Mucosa of descending colon (tissue), 3 donors: ENCODE results near the gene INPP5A. TPM values are rescaled to one million over a fixed set of nuclear protein-coding genes. Genes with fewer than 3 reads are reported as not detected.
A peak's percentile ranks its signal among the peaks of the same experiment; 100 is the strongest.

Experiments
- ATAC-seq: fragments of 200-7000 bp; cut with Tn5 transposase; one replicate; pipeline ENCODE4 v1.9.1; 2020; ENCODE audit warnings: mild to moderate bottlenecking, moderate library complexity
- DNase-seq, 3 donors: peaks; one replicate each; pipeline ENCODE4 v3.0.0-alpha.2; 2020
- H3K36me3 ChIP-seq: fragments of 200-600 bp; one replicate; pipeline ENCODE4 v1.8.0; 2021; ENCODE audit warnings: low read depth, mild to moderate bottlenecking
- H3K4me1 ChIP-seq: fragments of 200-600 bp; one replicate; pipeline ENCODE4 v1.8.0; 2021; ENCODE audit warnings: low read depth, mild to moderate bottlenecking
- H3K4me3 ChIP-seq: fragments of 200-600 bp; one replicate; pipeline ENCODE4 v1.8.0; 2021; ENCODE audit warnings: mild to moderate bottlenecking
- H3K9me3 ChIP-seq: fragments of 200-600 bp; one replicate; pipeline ENCODE4 v1.8.0; 2021; ENCODE audit warnings: mild to moderate bottlenecking
- CTCF ChIP-seq: fragments of 200-600 bp; IDR thresholded peaks from one replicate; pipeline ENCODE4 v1.8.0; 2022; ENCODE audit warnings: antibody characterized with exemption, mild to moderate bottlenecking
- intact Hi-C, 2 donors: fragments of 100-400 bp; cut with DNase I in 1 of 2; cut with micrococcal nuclease in 1 of 2; formaldehyde crosslinking; loops; one replicate each; pipeline versions ENCODE4 v1.11.0 to v1.11.1; 2022; cut with DNase I, micrococcal nuclease
- total RNA-seq, 3 donors: library from RNA; stranded (reverse); fragmentation: NEBNext Ultra II Directional in 2 of 3; extraction: Animal tissue kit (Norgen Biotek cat#: 25700) in 2 of 3; gene quantifications; one replicate each; pipeline versions ENCODE4 v1.2.1 to v1.2.4, GENCODE V29; 2021 to 2023
- donor health status: DM: no; HTN: no; CAD: no; lungs with moderate emphysema.
- donor health status: DM: no; HTN: no; CAD: no.
- donor health status: DM: no; HTN: yes; CAD: no.

INPP5A gene
- total RNA-seq, 3 donors from 2014 or later, result 31.7 to 92.8 (median 32.0) TPM

GRCh38 chr10:132601567-132601966 lies 64.0 kb downstream of the INPP5A start:
- no peak for ATAC-seq

DNA sequence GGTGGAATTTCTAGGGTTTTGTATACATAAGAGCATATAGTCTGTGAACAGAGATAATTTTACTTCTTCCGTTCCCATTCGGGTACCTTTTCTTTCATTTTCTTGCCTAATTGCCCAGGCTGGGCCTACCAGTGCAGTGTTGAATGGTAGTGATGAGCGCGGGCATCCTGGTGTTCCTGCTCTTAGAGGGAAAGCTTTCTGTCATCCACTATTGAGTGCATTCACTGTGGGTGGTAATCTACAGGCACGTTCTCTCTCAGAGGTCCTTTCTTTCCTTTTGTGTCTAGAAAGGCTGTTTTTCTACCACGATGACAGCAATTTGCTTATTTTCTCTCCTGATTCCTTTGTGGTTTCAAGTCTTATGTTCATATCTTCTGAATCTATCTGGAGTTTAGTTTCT lies 65.0 kb downstream of the INPP5A start:
- no peaks in the 10 kb centered on the region for H3K36me3 ChIP-seq
- intact Hi-C loops, result no loop called here
- H3K4me3 ChIP-seq, result no peak overlapping the region
- no peak for ATAC-seq
- no peak for TF ChIP-seq CTCF
- DNase-seq, result no peak
- peaks cover 7% of the 10 kb centered on the region for H3K9me3 ChIP-seq
- peaks cover 5% of the 10 kb centered on the region for H3K4me1 ChIP-seq

More at GRCh38 chr10:132601567-132601966, 64.0 kb downstream of the INPP5A start:
- H3K4me3 ChIP-seq, result no peak overlapping the region
- peaks cover 7% of the 10 kb centered on the region for H3K9me3 ChIP-seq
- H3K36me3 ChIP-seq, result no peaks in the 10 kb centered on the region
- peaks cover 5% of the 10 kb centered on the region for H3K4me1 ChIP-seq
- TF ChIP-seq CTCF, result no peak
- intact Hi-C loops, result no loop called here
- no peak for DNase-seq

DNA sequence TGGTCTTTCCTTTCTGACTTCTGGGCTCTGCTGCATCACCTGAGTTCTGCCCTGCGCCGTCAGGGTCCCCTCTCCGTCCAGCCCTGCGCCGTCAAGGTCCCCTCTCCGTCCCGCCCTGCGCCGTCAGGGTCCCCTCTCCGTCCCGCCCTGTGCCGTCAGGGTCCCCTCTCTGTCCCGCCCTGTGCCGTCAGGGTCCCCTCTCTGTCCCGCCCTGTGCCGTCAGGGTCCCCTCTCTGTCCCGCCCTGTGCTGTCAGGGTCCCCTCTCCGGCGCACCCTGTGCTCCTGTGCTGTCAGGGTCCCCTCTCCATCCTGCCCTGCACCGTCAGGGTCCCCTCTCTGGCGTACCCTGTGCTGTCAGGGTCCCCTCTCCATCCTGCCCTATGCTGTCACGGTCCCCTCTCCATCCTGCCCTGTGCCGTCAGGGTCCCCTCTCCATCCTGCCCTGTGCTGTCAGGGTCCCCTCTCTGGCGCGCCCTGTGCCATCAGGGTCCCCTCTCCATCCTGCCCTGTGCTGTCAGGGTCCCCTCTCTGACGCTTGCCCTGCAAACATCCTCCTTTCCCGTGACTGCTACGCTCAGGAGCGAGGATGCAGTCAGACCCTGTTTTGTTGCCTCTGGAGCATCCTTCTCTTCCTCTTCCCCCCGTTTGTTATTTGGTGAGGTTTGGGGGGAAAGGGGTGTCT lies 66.4 kb downstream of the INPP5A start:
- Histone ChIP-seq H3K4me1 (peaks cover 5% of the 10 kb centered on the region), H3K36me3 (no peaks in the 10 kb centered on the region), H3K9me3 (peaks cover 7% of the 10 kb centered on the region), H3K4me3 (no peak overlapping the region)
- DNase-seq (no peak), ATAC-seq (no peak)
- TF ChIP-seq CTCF, result no peak
- intact Hi-C loops, result no loop called here

GRCh38 chr10:132604686-132605085 lies 67.1 kb downstream of the INPP5A start:
- intact Hi-C loops, result no loop called here
- no peak for ATAC-seq
- peaks cover 5% of the 10 kb centered on the region for H3K4me1 ChIP-seq

DNA sequence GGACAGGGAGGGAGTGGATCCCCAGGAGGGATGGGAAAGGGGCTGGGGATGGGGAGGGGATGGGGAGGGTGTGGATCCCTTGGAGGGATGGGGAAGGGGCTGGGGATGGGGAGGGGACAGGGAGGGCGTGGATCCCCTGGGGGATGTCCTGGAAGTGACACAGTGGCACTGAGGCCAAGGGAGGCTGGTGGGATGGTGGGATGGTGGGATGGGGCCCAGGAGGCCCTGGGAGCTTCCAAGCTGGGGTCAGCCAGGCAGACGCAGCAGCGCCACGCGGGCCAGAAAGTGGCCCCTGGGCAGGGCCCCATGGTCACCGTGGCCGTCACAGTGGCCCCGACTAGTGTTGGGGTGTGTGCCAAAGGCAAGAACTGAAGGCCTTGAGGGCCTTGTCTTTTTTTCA lies 67.8 kb downstream of the INPP5A start:
- intact Hi-C loops, result no loop called here
- Histone ChIP-seq H3K9me3 (peaks cover 3% of the 10 kb centered on the region), H3K4me1 (peaks cover 5% of the 10 kb centered on the region), H3K36me3 (no peaks in the 10 kb centered on the region), H3K4me3 (no peak overlapping the region)
- no peak for ATAC-seq
- DNase-seq, result peak in 1 of 3 donors; percentile 19
- no peak for TF ChIP-seq CTCF

More at GRCh38 chr10:132604686-132605085, 67.1 kb downstream of the INPP5A start:
- Histone ChIP-seq H3K4me3 (no peak overlapping the region), H3K36me3 (no peaks in the 10 kb centered on the region), H3K9me3 (peaks cover 7% of the 10 kb centered on the region)
- TF ChIP-seq CTCF, result no peak
- DNase-seq, result no peak
